Left renal pelvis (tissue), 4 donors: ENCODE measurements around the gene C19orf85. TPM values are rescaled to one million over a fixed set of nuclear protein-coding genes. Genes with fewer than 3 reads are reported as not detected.
A peak's percentile ranks its signal among the peaks of the same experiment; 100 is the strongest.
"Not testable (repeated sequence)": the region's sequence is repeated elsewhere in the genome, so short reads cannot be mapped to it uniquely, and the experiment has no call there.

Experiments used
- DNase-seq, 4 donors: peaks; one replicate each; pipeline ENCODE4 v3.0.0-alpha.2; 2013; ENCODE audit warnings: low read depth in 4 of 4, low spot score in 3 of 4
- polyA plus RNA-seq, 4 donors: library from polyadenylated mRNA; unstranded; fragments of 120-200 nt; gene quantifications; one replicate each; pipeline ENCODE4 v1.2.1, GENCODE V29; 2013; ENCODE audit not compliant: insufficient read length in 4 of 4

The C19orf85 gene
- polyA plus RNA-seq, 4 donors = not detected

DNA sequence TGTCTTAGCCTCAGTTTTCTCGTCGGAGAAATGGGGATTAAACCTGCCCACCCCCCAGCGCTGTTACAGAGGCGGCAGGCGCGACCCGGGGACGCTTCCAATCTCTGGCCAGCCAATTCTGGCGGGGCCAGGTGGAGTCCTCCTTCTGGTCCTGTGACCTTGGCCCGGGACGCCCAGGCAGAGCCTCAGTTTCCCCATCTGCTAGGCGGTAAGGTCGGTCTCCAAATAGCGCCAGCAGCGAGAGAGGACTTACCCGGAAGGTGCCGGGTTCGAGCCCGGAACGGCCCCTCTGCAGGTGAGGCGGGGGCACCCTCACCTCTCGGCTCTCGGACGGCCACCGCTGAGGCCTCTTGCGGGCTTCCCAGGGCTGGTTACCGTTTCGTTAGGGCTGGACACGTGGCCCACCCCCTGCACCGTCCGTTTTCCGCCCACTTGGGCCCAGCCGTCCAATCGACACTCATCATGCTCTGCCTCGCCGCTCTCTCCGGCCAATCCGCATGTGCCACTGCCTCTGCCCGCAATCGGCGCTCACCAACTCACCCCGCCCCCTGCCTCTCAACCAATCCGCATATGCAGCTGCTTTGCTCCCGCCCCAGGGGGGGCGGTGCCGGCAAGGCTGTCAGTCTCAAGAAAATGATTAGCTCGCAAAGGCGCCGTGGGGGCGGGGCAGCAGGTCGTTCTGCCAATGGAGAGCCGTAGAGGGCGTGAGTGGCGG, 3.1 kb downstream of the C19orf85 start, which contains the start of gene ISOC2:
ISOC2 (minus strand) TSS at position 384 of the 715 bp plus-strand sequence. CDS start 5,156 bp downstream, outside the sequence.
- peak; percentile 98 to 99 (median 99) for DNase-seq

DNA sequence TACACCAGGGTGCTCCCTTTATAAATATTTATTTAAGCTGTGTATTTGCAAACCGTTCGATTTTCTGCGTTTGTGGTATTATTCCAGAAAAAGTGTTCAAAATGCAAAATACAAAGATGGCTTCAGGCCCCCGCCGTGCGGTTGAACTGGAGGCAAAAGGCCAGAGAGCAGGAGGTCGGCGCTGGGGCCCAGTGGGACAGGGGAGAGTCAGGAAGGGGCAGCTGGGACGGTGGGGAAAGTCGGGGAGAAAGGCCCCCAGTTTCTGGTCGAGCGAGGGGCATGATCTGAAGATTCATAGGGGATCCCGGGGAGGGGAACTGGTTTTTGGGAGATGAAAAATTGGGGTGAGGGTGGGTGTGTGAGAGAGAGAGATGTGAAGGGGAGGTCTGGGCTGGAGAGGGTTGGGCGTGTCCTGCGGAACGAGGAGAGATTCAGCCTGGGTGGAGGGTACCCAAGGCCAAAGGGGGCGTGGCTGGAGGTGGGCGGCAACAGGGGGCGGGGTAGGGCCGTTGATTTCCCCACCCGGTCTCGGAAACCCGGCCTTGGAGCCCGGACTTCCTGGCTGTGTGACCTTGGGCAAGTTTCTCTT, 3.8 kb downstream of the C19orf85 start:
- no peak for DNase-seq

DNA sequence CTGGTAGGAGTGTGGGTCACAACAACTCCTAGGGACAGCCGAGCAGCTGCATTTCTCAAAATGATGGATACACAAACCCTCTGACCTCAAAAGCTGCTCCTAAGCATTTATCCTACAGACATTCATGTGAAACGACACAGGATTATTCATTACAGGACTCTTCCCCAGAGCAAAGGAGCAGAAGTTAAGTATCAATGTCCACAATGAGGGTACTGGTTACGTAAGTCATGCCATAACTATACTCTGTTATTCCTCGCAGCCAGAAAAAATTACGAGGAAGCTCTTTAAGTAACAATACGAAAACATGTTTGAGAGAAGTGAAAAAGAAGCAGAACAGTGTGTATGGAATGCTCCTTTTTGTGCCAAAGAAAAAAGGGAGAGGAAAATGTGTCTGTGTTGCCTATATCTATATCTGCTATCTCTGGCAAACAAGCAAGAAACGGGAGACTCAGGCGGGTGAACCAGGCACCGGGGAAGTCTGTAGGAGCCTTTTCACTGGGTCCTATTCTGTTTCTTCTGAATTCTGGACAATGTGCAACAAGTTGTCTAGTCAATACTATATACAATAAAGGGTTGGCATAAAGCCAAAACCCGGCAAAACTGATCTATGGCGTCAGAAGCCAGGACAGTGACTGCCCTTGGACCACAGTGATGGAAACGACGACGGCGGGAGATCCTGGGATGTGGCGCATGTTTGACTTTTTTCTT, 4.4 kb downstream of the C19orf85 start:
- DNase-seq = no peak

DNA sequence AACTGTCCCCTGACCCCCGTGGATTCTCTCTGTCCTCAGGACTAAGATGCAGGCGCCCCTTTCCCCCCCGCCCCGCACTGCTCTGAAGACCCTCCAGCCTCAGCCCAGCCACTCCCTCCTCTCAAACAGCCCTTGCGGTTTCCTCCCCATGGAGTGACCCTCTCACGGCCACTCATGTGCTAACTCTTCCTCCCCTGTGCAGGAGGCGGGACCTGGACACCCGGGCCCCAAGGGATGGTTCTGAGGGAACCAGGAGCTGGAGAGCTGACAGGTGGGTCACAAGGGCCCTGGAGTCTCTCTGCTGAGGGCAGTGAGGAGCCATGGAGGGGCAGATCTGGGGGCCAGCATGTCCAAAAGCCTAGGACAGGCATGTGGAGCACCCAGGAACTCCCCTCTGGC, 5.0 kb downstream of the C19orf85 start:
- no peak for DNase-seq

DNA sequence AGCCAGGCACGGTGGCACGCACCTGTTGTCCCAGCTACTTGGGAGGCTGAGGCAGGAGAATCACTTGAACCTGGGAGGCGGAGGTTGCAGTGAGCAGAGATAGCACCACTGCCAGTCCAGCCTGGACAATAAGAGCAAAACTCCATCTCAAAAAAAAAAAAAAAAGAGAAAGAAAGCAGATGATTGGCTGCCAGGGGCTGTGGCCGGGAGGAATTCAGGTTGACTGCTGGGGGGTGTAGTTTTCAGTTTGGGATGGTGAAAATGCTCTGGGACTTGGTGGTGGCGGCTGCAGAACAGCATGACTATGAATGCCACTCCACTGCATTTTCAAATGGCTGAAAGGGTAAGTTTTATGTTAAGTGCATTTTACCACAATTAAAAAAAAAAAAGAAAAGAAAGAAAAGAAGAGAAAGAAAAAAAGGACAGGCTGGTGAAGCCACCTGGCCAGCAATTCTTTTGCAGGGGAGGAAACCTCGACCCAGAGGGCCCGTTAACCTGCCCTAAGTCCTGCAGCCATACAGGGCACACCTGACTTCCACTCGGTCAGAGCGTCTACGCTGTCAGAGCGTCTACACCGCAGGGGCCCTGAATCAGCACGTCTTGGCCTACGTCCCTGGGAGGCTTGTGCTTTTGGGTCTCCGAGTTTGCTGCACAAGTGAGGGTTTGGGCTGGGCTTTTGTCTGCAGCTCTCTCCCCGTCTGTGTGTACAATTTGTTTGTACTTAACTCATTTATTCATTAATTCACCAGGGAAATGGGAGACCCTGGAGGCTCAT, 6.7 kb downstream of the C19orf85 start:
- DNase-seq = no peak

DNA sequence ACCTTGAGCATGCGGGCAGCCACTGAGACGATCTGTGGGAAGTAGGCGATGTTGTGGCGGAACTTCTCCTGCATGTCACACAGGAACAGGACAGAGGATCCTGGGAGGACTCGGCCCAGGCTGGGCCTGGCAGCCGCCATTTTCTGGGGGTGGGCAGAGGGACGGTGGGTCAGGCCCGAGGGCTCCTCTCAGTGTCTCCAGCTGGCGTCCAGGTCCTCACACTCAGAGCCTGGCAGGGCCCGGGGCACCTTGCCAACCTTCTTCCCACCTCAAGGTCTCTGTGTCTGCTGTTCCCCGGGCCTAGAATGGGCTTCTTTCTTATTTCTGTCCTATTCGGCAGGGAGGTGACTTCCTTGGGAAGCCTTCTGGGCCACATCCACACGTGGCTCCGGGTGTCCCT, 8.2 kb downstream of the C19orf85 start:
- DNase-seq = no peak

DNA sequence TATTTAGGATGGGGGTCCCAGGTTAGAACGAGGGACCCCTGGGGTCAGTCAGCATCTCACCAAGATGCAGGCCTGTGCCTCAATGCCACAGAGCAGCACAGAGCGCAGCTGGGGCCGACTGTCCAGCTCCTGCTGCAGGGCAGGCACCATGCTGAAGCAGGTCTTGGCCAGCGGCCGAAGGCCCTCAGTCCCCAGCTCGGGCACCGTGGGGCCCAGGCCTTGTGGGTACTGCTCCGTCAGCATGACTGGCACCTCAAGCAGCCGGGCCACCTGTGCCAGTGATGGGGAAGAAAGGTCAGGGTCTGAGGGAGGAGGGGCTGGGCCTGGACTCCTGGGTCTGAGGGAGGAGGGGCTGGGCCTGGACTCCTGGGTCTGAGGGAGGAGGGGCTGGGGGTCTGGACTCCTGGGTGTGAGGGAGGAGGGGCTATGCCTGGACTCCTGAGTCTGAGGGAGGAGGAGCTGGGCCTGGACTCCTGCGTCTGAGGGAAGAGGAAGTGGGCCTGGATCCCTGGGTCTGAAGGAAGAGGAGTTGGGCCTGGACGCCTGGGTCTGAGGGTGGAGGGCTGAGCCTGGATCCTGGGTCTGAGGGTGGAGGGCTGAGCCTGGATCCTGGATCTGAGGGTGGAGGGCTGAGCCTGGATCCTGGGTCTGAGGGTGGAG, 8.8 kb downstream of the C19orf85 start:
- DNase-seq = no peak

DNA sequence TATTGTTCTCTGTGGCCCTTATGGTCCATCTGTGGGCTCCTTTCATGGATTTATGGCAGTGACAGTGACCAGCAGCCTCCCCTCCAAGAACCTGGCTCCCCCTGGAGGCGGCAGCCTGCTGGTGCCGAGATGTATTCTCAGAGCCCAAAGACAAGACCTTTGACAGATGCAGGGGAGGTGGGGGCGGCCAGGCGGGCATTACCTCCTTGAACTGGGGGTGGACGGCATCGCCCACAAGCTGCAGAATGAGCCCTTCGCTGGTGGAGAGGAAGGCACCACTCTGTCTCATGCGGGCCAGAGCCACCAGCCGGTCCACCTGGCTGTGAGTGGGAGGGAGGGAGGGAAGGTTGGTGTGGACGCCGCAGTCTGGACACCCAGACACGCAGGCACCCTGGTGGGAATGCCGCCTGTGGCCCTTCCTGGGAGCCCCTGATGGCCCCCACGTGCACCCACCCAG, 9.7 kb downstream of the C19orf85 start:
- DNase-seq = no peak

DNA sequence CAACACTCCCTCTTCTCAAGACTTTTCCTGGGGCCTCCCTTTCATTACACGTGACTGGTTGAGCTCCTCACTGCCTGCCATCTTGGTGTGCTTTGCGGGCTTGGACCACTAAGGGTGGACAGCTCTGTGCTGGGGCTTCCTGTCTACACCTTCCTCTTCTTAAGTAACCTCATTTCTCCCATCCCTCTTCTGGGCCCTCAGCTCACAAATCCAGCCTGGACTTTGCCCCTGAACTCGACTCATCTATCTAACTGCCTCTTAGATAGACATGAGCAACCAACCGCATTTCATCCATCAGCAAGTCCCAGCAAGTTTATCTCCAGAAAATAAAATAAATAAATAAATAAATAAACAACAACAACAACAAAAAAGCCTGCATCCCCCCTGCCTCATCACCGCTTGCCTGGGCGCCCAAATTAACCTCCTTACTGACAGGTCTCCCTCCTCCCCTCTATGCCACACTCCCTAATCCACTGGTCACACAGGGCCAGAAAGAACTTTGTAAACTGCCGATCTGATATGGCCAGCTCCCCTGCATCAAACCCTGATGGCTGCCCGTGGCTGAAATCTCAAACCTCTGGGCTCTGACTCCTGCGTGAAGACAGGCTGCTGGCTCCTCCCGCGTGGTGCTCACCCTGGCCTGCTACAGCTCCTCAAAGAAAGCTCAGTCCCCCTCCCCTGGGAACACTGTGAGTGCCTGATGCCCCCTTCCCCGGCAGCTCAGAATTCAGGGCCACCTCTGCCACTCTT, 10.9 kb downstream of the C19orf85 start:
- DNase-seq = no peak

DNA sequence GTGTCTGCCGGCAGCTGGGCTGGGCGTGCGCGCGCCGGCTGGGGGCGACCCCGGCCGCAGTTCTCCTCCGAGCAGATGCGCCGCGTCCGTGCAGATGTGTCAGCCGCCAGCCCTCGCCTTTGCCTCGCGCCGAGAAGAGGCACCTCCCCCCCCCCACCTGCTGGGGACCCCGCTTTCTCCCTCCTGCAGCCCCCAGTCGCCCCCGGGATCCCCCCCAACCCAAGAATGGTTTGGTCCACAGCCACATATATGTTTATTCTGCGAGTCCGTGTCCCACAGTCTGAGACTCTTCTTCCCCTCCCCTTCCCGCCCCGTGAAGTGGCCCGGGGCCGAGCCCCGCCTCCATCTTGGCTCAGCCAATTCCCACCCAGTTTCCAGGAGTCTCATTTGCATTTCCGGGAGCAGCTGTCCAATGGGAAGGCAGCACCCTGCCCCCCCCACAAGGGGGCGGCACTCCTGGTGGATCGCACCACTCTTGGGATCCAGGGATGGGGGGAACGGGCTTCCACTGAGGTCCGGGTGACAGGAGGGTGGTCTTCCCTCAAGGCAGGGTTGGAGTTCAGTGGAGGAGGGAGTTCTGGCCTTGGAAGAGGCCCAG, 11.7 kb downstream of the C19orf85 start:
- peak; percentile 74 to 83 (median 82) for DNase-seq

DNA sequence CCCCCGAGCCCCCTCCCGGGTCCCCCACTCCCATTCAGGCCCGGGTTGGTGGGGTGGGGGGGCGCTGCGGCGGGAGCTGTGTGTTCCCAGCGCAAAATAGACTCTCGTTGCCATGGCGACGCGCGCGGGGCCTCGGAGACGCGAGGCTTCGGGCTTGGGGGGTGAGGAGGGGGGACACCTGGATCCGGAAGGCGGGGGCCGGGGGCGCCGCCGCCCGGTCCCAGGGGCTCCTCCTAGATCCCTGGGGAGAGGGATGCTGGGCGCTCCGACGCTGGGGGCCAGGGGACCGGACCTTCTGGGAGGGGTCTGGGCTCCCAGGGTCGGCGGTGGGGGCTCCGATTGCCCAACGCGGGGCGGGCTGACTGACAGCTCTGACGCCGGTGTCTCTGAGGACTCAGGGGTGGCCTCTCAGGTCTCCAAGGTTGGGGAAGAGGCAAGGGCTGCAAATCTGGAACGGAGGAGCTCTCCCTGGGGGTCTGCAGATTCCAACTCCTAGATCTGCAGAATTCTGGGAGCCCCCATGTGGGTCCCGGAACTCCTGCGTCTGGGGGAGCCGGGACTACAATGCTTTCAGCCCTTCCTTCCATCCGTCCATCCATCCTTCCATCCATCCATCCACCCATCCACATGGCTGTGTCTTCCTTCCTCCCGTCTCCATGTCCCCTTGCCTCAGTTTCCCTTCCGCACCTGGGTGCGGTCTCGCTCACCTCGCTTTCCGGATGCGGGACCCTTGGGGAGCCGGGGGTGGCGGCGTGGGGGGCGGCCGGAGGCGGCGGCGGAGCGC, 12.4 kb downstream of the C19orf85 start:
- no peak for DNase-seq

DNA sequence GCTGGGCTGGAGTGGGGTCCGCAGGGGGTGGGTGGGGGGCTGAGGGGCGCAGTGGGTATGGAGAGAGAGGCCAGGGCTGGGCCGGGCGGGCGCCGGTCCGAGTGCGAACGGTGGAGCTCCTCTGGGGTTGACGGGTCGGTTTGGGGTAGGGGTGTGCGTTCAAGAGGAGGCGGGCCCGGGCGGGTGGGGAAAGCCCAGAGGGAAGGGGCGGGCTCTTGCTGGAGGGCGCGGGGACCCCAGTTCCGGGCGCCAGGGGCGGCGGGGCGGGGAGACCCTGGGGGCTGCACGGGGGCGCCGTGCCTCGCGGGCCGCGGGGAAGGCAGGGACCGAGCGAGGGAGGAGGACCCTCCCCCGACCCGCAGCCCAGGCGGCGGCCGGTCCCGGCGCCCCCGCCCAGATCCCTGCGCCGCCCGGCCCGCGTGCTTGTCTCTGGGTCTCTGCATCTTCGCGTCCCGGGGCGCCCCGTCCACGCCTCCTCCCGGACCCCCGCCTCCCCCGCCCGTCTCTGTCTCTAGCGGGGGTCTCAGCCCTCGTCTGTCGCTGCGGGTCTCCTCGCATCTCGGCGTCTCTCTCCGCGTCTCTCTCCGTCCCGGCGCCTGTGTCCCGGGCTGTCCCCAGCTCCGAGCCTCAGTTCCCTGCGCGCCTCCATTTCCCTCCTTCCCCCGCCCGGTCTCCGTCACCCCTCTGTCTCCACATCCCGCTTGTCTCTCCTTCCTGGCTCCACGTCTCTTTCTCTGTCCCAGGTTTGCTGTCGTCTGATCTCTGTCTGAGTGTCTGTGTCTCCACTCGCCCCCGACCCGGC, 13.2 kb downstream of the C19orf85 start:
- DNase-seq = no peak

DNA sequence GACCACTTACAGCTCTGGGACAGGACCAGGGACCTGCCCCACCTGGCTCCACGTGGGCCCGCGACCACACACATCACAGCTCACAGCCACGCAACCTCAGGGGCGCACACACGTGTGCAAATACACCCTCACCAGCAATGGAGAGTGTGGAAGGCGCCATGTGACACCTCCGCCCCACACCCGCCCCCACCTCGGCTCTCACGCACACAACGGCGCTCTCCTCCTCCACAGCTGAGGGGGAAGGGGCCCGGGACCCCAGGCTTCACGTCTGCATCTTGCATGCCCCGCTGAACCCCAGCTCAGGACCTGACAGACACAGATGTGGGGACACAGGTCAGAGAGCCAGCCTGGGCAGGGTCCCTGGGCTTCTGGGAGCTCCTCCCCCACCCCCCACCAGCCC, 15.1 kb downstream of the C19orf85 start:
- DNase-seq = no peak

DNA sequence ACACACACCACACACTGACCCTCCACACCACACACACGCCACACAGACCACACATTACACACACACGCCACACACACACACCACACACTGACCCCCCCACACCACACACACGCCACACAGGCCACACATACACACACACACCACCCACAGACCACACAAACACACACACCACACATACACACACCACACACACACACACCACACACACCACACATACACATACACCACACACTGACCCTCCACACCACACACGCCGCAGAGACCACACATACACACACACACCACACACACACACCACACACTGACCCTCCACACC, 16.4 kb downstream of the C19orf85 start:
- DNase-seq = not testable (repeated sequence)

DNA sequence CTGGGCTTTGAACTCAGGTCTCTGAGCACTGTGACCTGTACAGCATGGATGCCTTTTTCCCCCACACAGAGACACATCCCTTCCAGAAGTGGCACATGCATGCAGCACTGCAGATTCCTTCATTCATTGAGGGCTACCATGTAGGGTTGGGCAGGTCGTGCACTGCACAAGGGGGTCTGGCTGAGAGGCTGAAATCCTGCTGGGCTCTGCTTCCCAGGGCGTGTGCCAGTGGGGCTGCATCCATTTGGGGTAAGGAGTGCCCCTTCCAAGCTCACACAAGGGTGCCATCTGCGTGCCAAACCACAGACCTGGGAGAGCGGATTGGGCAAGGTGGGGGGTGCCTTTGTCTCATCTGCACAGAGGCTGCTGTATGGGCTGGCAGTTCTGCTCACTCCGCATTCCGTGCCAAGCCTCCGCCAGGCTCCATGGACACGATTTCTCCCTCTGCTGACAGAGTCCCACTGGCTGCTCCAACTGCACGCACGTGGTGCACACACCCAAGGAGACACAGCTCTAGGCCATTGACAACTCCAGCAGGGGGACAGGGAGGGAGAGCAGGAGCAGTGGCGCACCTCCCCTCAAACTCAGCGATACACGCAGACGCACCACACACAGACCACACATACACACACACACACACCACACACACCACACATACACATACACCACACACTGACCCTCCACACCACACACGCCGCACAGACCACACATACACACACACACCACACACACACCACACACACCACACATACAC, 17.0 kb downstream of the C19orf85 start:
- DNase-seq = no peak

DNA sequence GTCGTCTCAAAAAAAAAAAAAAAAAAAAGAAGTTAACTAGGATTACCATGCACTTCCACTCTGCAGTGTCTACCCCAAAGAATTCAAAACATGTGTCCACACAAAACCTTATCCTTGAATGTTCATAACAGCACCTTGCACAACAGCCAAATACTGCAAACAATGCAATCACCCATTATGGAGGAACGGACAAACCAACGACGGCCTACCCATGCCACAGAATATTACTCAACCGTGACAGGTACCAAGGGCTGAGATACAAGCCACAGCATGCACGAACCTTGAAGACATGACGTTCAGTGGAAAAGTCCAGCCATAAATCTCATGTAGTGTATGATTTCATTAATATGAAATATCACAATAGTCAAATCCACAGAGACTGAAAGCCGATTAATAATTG, 18.5 kb downstream of the C19orf85 start:
- no peak for DNase-seq

DNA sequence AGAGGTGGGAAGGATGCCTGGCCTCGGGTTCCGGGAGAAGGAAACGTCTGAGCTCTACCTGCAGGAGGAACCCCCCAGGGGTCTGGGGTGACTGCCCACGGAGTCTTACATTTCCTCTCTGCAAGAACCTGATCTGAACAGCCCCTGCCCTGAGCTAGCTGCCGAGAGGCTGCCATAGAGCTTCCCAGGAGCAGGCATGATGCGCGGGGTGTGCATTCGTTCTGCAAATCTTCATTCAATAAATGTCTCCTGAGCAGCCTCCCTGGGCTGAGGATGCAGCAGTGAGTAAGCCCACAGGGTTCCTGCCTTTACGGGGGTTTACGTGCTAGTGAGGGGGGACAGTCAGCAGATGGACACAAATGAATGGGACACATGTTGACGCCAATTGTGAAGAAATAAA, 19.9 kb downstream of the C19orf85 start:
- no peak for DNase-seq
